ENCODE results near the gene GRM8. TPM values are rescaled to one million over a fixed set of nuclear protein-coding genes. Genes with fewer than 3 reads are reported as not detected.

Gene GRM8
- polyA plus RNA-seq, 2 of the 4 experiments (the other 2 are of a cell fraction): 0.06 TPM; not detected in 1

- no peak overlapping the region for H3K4me2 ChIP-seq
- no peak overlapping the region for H3K4me3 ChIP-seq
- ChIA-PET POLR2A (no interaction called here), CTCF (no interaction called here)
- 3% methylated on average over 3 of the region's 3 CpGs for WGBS (ENCODE audit: missing lambda C conversion rate)
- H3K27ac ChIP-seq: no peak overlapping the region
- FAIRE-seq: no peak
- H3K4me1 ChIP-seq: no peaks in the 10 kb centered on the region
- TF ChIP-seq ZSCAN20 (CRISPR knock-in tag; IDR thresholded peaks at IDR 0.05): no peak
- no peak for TF ChIP-seq JUN (IDR thresholded peaks at IDR 0.05)
- no peak for TF ChIP-seq CTCF (IDR thresholded peaks at IDR 0.05)
- TF ChIP-seq RNF2 (IDR thresholded peaks at IDR 0.05; ENCODE audit: borderline replicate concordance, low read depth): no peak
- no peak for TF ChIP-seq POLR2A (IDR thresholded peaks at IDR 0.05; ENCODE audit: low read length)
- TF ChIP-seq REST (IDR thresholded peaks at IDR 0.05): no peak
- TF ChIP-seq FOSL2 (IDR thresholded peaks at IDR 0.05): no peak
- TF ChIP-seq FOSL2 (CRISPR knock-in tag; IDR thresholded peaks at IDR 0.05): no peak
- TF ChIP-seq EP300 (IDR thresholded peaks at IDR 0.05): no peak
- no peak for TF ChIP-seq SMC3 (IDR thresholded peaks at IDR 0.05)
- H3K9me3 ChIP-seq: no peaks in the 10 kb centered on the region
- no peak for ATAC-seq
- DNase-seq (ENCODE audit: low read depth in 1 of 2, low spot score in 1 of 2): no peak
These were observed 171.2 kb downstream of the GRM8 start for GRCh38 chr7:127081539-127081938.

- ChIA-PET CTCF (interaction anchor here (0.7 kb wide), 1 partner anchor 26 kb away, joined by 3 read pairs; no protein-coding TSS in a partner anchor), POLR2A (no interaction called here)
- Histone ChIP-seq H3K4me2 (no peak overlapping the region), H3K27ac (no peak overlapping the region), H3K9me3 (no peaks in the 10 kb centered on the region), H3K4me1 (no peaks in the 10 kb centered on the region), H3K4me3 (no peak overlapping the region)
- WGBS (ENCODE audit: missing lambda C conversion rate): 0% methylated on average over 2 of the region's 2 CpGs
- FAIRE-seq: no peak
- DNase-seq (ENCODE audit: low read depth in 1 of 2, low spot score in 1 of 2): no peak
- TF ChIP-seq BCL3 (IDR thresholded peaks at IDR 0.05) (no peak), NFE2L2 (conservative IDR thresholded peaks at IDR 0.05; ENCODE audit: low read length) (no peak), SREBF2 (IDR thresholded peaks at IDR 0.05) (no peak), ZNF302 (CRISPR knock-in tag; IDR thresholded peaks at IDR 0.05) (no peak), SMC3 (IDR thresholded peaks at IDR 0.05) (no peak), CHD4 (IDR thresholded peaks at IDR 0.05; ENCODE audit: borderline replicate concordance) (no peak), HMGXB4 (CRISPR knock-in tag; IDR thresholded peaks at IDR 0.05; ENCODE audit: borderline replicate concordance) (no peak), HDAC2 (IDR thresholded peaks at IDR 0.05) (no peak), POLR2A (IDR thresholded peaks at IDR 0.05; ENCODE audit: low read length) (no peak), FOSL2 (IDR thresholded peaks at IDR 0.05) (no peak), FOSL2 (CRISPR knock-in tag; IDR thresholded peaks at IDR 0.05) (no peak), RNF2 (IDR thresholded peaks at IDR 0.05; ENCODE audit: borderline replicate concordance, low read depth) (no peak), TFCP2L1 (CRISPR knock-in tag; IDR thresholded peaks at IDR 0.05) (no peak), JUN (IDR thresholded peaks at IDR 0.05) (no peak), ESRRA (IDR thresholded peaks at IDR 0.05; ENCODE audit: borderline replicate concordance, low read length) (no peak), REST (IDR thresholded peaks at IDR 0.05) (no peak), JUNB (IDR thresholded peaks at IDR 0.05) (no peak), RFX5 (IDR thresholded peaks at IDR 0.05) (no peak)
- ATAC-seq: no peak
These were observed 172.2 kb downstream of the GRM8 start for GRCh38 chr7:127080576-127080975.
